Right atrium auricular region (tissue), 2 donors: ENCODE measurements around the gene ULBP2. TPM values are rescaled to one million over a fixed set of nuclear protein-coding genes. Genes with fewer than 3 reads are reported as not detected.
"Not testable (repeated sequence)": the region's sequence is repeated elsewhere in the genome, so short reads cannot be mapped to it uniquely, and the experiment has no call there.

Experiments
- DNase-seq: peaks from one replicate; pipeline ENCODE4 v3.0.0-alpha.2; 2019; ENCODE audit warnings: low spot score
- H3K27ac ChIP-seq, 2 donors: fragments of 200-600 bp; sonication (generic); 1 replicate in 1 of 2; 2 replicates in 1 of 2; pipeline ENCODE4 v1.5.1; 2016 to 2019
- H3K27me3 ChIP-seq, 2 donors: fragments of 200-600 bp; sonication (generic); one replicate each; pipeline versions ENCODE4 v1.5.1 to v1.6.0; 2017 to 2019
- H3K36me3 ChIP-seq: fragments of 200-600 bp; sonication (generic); one replicate; pipeline ENCODE4 v1.5.1; 2016
- H3K4me1 ChIP-seq, 2 donors: fragments of 200-600 bp; sonication (generic); one replicate each; pipeline versions ENCODE4 v1.5.1 to v1.6.0; 2017 to 2019
- H3K4me3 ChIP-seq, 2 donors: fragments of 200-600 bp; sonication (generic); 1 replicate in 1 of 2; 2 replicates in 1 of 2; pipeline ENCODE4 v1.5.1; 2017 to 2019; ENCODE audit warnings: mild to moderate bottlenecking in 1 of 2, moderate library complexity in 1 of 2
- H3K9me3 ChIP-seq, 2 donors: fragments of 200-600 bp; sonication (generic); one replicate each; pipeline ENCODE4 v1.5.1; 2019
- CTCF ChIP-seq, 2 donors: fragments of 200-600 bp; sonication (generic); IDR thresholded peaks; one replicate each; pipeline ENCODE4 v1.5.1; 2019; ENCODE audit warnings: antibody characterized with exemption in 2 of 2
- total RNA-seq, 2 donors: library from RNA; depleted of rRNA; stranded (reverse); fragments of >200 nt; gene quantifications; one replicate each; pipeline ENCODE4 v1.1.0, GENCODE V29; 2016

The ULBP2 gene
- total RNA-seq, 2 donors from 2014 or later = 0.82 to 2.4 TPM

- Histone ChIP-seq H3K4me3 (peak overlapping the region; percentile 23 to 48), H3K27me3 (peaks cover 14 to 15% of the 10 kb centered on the region in 2 donors), H3K27ac (no peak overlapping the region), H3K4me1 (peaks cover 0 to 20% of the 10 kb centered on the region in 2 donors), H3K36me3 (no peaks in the 10 kb centered on the region), H3K9me3 (no peaks in the 10 kb centered on the region)
- no peak for TF ChIP-seq CTCF (IDR thresholded peaks at IDR 0.05)
- peak; percentile 57 for DNase-seq
Observed at GRCh38 chr6:149964308-149965193, 22.7 kb downstream of the ULBP2 start.

GRCh38 chr6:149965194-149966020 lies 23.6 kb downstream of the ULBP2 start:
- Histone ChIP-seq H3K4me1 (peaks cover 0 to 20% of the 10 kb centered on the region in 2 donors), H3K9me3 (no peaks in the 10 kb centered on the region), H3K27ac (no peak overlapping the region), H3K4me3 (peak overlapping the region; percentile 9 to 48), H3K27me3 (peaks cover 14 to 15% of the 10 kb centered on the region in 2 donors), H3K36me3 (no peaks in the 10 kb centered on the region)
- no peak for TF ChIP-seq CTCF (IDR thresholded peaks at IDR 0.05)
- peak; percentile 58 for DNase-seq

- H3K36me3 ChIP-seq, H3K9me3 ChIP-seq, H3K4me3 ChIP-seq, H3K27ac ChIP-seq: not testable (repeated sequence)
- H3K27me3 ChIP-seq = peaks cover 14 to 15% of the 10 kb centered on the region in 2 donors
- peaks cover 0 to 20% of the 10 kb centered on the region in 2 donors for H3K4me1 ChIP-seq
- peak; percentile 32 for DNase-seq
Observed at GRCh38 chr6:149966319-149966718, 24.5 kb downstream of the ULBP2 start.

GRCh38 chr6:149967591-149967990 lies 25.8 kb downstream of the ULBP2 start:
- H3K9me3 ChIP-seq = no peaks in the 10 kb centered on the region
- H3K27ac ChIP-seq = no peak overlapping the region
- H3K4me1 ChIP-seq = peaks cover 0 to 20% of the 10 kb centered on the region in 2 donors
- H3K36me3 ChIP-seq = no peaks in the 10 kb centered on the region
- peaks cover 14 to 15% of the 10 kb centered on the region in 2 donors for H3K27me3 ChIP-seq
- H3K4me3 ChIP-seq = no peak overlapping the region
- DNase-seq = peak; percentile 11
- no peak for TF ChIP-seq CTCF (IDR thresholded peaks at IDR 0.05)

- H3K9me3 ChIP-seq, H3K27ac ChIP-seq, DNase-seq, H3K36me3 ChIP-seq, H3K4me3 ChIP-seq: not testable (repeated sequence)
- peaks cover 0 to 20% of the 10 kb centered on the region in 2 donors for H3K4me1 ChIP-seq
- peaks cover 14 to 15% of the 10 kb centered on the region in 2 donors for H3K27me3 ChIP-seq
Observed at GRCh38 chr6:149967999-149968398, 26.2 kb downstream of the ULBP2 start.

GRCh38 chr6:149968909-149969308 lies 27.1 kb downstream of the ULBP2 start:
- H3K9me3 ChIP-seq, H3K4me3 ChIP-seq, H3K36me3 ChIP-seq, H3K27ac ChIP-seq: not testable (repeated sequence)
- Histone ChIP-seq H3K27me3 (peaks cover 14 to 15% of the 10 kb centered on the region in 2 donors), H3K4me1 (peaks cover 0 to 16% of the 10 kb centered on the region in 2 donors)
- DNase-seq = peak; percentile 47

GRCh38 chr6:149969635-149970034 lies 27.8 kb downstream of the ULBP2 start:
- Histone ChIP-seq H3K9me3 (no peaks in the 10 kb centered on the region), H3K36me3 (no peaks in the 10 kb centered on the region), H3K4me1 (peaks cover 0 to 9% of the 10 kb centered on the region in 2 donors), H3K27me3 (peaks cover 6 to 7% of the 10 kb centered on the region in 2 donors), H3K27ac (no peak overlapping the region), H3K4me3 (no peak overlapping the region)
- no peak for TF ChIP-seq CTCF (IDR thresholded peaks at IDR 0.05)
- DNase-seq = peak; percentile 47

- H3K4me3 ChIP-seq, H3K9me3 ChIP-seq, H3K4me1 ChIP-seq, H3K36me3 ChIP-seq, H3K27ac ChIP-seq, H3K27me3 ChIP-seq: not testable (repeated sequence)
- peak; percentile 54 for DNase-seq
Observed at GRCh38 chr6:149974394-149974793, 32.6 kb downstream of the ULBP2 start.
